Activated naive CD8-positive, alpha-beta T cell treated with anti-CD3 and anti-CD28 coated beads, Interleukin-2, amount 50 U/mL, for 16 hours (primary cell): ENCODE data around the gene CD72.
"Not testable (repeated sequence)": the region's sequence is repeated elsewhere in the genome, so short reads cannot be mapped to it uniquely, and the experiment has no call there.

Experiments
- DNase-seq: peaks from one replicate; pipeline ENCODE4 v3.0.0-alpha.2; 2020; ENCODE audit warnings: low read depth, low spot score

The CD72 gene

DNA sequence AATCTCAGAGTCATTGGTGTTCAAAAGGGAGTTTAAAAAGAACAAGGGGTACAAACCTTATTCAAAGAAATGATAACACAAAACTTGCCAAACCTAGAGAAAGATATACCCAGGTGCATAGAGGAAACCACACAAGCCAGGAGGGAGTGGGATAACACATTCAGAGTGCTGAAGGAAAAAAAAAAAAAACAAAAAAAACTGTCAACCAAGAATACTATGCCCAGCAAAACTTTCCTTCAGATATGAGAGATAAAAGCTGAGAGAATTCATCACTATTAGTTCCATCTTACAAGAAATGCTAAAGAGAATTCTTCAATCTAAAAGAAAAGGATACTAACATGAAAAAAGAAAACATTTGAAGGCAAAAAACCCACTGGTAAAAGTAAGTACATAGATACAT, 24.6 kb downstream of the CD72 start:
- no peak for DNase-seq

DNA sequence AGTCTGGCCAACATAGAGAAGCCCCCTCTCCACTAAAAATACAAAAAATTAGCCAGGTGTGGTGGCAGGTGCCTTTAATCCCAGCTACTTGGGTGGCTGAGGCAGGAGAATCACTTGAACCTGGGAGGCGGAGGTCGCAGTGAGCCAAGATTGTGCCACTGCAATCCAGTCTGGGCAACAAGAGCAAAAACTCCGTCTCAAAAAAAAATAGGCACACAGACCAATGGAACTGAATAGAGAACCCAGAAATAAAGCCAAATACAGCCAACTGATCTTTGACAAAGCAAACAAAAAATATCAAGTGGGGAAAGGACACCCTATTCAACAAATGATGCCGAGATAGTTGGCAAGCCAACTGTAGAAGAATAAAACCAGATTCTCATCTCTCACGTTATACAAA, 29.7 kb downstream of the CD72 start:
- DNase-seq, result not testable (repeated sequence)

- not testable (repeated sequence) for DNase-seq
Measured at GRCh38 chr9:35584681-35585080, 33.5 kb downstream of the CD72 start.

- not testable (repeated sequence) for DNase-seq
Measured at GRCh38 chr9:35583521-35583920, 34.7 kb downstream of the CD72 start.

- not testable (repeated sequence) for DNase-seq
Measured at GRCh38 chr9:35579659-35580227, 38.5 kb downstream of the CD72 start.

DNA sequence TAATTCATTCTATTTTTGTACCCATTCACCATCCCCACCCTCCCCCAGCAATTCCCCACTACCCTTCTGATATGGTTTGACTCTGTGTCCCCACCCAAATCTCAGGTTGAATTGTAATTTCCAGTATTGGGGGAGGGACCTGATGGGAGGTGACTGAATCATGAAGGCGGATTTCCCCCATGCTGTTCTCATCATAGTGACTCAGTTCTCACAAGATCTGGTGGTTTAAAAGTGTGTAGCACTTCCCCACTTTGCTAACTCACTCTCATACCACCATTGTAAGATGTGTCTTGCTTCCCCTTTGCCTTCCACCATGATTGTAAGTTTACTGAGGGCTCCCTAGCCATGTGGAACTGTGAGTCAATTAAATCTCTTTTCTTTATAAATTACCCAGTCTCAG, 39.1 kb downstream of the CD72 start:
- no peak for DNase-seq

DNA sequence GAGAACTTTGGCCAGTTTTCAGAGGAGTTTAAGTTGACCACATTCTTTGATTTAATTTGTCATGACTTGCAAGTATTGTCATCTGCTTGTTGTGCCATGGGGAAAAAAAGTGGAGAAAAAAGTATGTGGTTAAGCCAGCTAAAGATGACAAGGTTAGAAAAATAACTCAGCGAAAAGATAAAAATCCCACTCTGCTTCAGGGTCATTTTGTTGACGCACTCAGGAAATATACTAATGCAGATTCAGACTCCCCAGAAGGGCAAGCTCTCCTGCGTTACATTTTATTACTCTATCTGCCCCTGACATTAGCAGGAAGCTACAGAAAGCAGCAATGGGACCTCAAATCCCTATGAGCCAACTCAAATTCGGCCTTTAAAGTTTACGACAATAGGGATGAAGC, 40.7 kb downstream of the CD72 start:
- no peak for DNase-seq

GRCh38 chr9:35575478-35575877, 42.7 kb downstream of the CD72 start:
- no peak for DNase-seq

- no peak for DNase-seq
Measured at GRCh38 chr9:35574578-35575122, 43.6 kb downstream of the CD72 start.

GRCh38 chr9:35570709-35571504, 47.3 kb downstream of the CD72 start:
- DNase-seq, result no peak

- no peak for DNase-seq
Measured at GRCh38 chr9:35569206-35569605, 49.0 kb downstream of the CD72 start.

- no peak for DNase-seq
Measured at GRCh38 chr9:35568196-35568595, 50.0 kb downstream of the CD72 start.

GRCh38 chr9:35566417-35566816, 51.8 kb downstream of the CD72 start:
- no peak for DNase-seq

- DNase-seq, result no peak
Measured at GRCh38 chr9:35564658-35565061, 53.6 kb downstream of the CD72 start.

DNA sequence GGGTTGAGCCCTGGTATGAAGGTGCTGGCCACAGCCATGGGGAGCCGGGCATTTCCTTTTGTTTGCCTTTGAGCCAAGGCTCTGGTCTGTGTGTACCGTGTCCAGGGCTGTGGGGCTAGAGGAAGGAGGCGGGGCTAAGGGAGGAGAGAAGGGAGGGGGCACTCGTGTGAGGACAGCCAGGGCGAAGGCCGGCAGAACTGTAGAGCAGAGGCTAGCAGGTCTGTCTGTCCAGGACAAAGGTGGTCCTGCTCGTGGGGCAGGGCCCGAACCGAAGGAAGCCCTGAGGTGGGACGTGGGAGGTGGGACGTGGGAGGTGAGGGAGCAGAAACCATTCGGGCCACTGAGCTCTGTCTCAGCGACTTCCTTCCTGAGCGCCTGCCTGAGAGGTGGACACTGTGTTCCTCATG, 54.4 kb downstream of the CD72 start:
- DNase-seq, result no peak

GRCh38 chr9:35562895-35563780, 55.1 kb downstream of the CD72 start:
- DNase-seq, result no peak

DNA sequence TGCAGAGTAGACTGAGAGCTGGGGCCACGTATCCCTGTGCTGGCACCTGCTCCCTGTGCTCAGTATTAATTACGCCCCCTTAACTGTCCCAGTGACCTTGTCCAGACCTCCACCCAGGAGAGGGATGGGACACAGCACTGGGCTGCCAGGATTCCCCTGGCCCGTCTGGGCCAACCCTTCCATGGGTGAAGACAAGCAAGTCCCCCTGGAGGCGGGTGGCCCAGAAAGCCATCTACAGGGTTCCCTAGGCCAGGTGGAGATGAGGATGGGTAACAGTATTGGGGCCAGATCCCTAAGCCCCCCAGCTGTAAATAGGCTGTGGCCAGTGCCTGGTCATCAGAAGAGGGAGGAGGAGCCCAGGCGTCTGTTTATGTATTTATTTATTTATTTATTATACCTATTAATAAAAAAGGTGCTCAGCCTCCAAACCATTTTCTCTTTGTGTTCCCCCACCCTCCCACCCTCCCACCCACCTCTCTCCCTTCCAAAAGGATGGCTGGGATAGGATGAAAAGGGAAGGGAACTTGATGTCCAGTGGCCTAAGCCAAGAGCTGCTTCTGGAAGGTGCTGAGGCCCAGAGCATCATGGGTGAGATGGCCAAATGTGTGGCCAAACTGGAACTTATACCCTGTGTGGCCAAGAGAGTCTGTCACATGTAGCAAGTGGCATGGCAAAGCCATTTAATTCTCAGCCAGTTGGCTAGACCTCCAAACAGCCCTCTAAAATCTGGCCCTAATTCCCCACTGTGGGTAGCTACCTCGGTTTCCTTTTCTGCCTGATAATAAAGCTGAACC, 56.5 kb downstream of the CD72 start:
- no peak for DNase-seq

- DNase-seq, result no peak
Measured at GRCh38 chr9:35560625-35561337, 57.4 kb downstream of the CD72 start.
